K562 (cell line): ENCODE measurements around the gene MALSU1. TPM values are rescaled to one million over a fixed set of nuclear protein-coding genes. Genes with fewer than 3 reads are reported as not detected.

Source experiments
- C11orf30 ChIP-seq: fragments of 450-650 bp; IDR thresholded peaks from 2 replicates; pipeline ENCODE4 v1.6.1; 2016; ENCODE audit warnings: low read depth, mild to moderate bottlenecking
- CCAR2 ChIP-seq: fragments of 200-400 bp; formaldehyde crosslinking; IDR thresholded peaks from 2 replicates; pipeline ENCODE4 v1.6.1; 2017; ENCODE audit warnings: mild to moderate bottlenecking, low read depth, low read length
- HIVEP1 ChIP-seq: fragments of 250-450 bp; sonication (Bioruptor Pico); IDR thresholded peaks from 2 replicates; pipeline ENCODE4 v1.4.0; 2020; ENCODE audit warnings: mild to moderate bottlenecking
- HNRNPUL1 ChIP-seq: fragments of 200-400 bp; formaldehyde crosslinking; IDR thresholded peaks from 2 replicates; pipeline ENCODE4 v1.6.1; 2017; ENCODE audit warnings: low read length
- NFE2L1 ChIP-seq: fragments of 450-650 bp; IDR thresholded peaks from 2 replicates; pipeline ENCODE4 v1.6.1; 2016; ENCODE audit warnings: missing genetic modification characterization, low read depth, mild to moderate bottlenecking, missing compliant biosample characterization, moderate library complexity, borderline replicate concordance
- NFIX ChIP-seq: fragments of 250-450 bp; sonication (Bioruptor Pico); IDR thresholded peaks from 2 replicates; pipeline ENCODE4 v1.4.0; 2020; ENCODE audit warnings: low read depth, mild to moderate bottlenecking, moderate library complexity
- RFX1 ChIP-seq: fragments of 450-650 bp; IDR thresholded peaks from 2 replicates; pipeline ENCODE4 v1.6.1; 2016; ENCODE audit warnings: mild to moderate bottlenecking, moderate library complexity
- RNF2 ChIP-seq: sonication (generic); IDR thresholded peaks from 2 replicates; pipeline ENCODE4 v1.6.1; 2016
- SMAD1 ChIP-seq: fragments of 150-350 bp; IDR thresholded peaks from 2 replicates; pipeline ENCODE4 v1.6.1; 2014; ENCODE audit warnings: low read length, low read depth; ENCODE audit not compliant: partially characterized antibody
- ZFP1 ChIP-seq: fragments of 450-650 bp; formaldehyde crosslinking; IDR thresholded peaks from 2 replicates; pipeline ENCODE4 v1.4.0; 2020; ENCODE audit warnings: mild to moderate bottlenecking, mixed read lengths
- polyA plus RNA-seq, 8 experiments: library from polyadenylated mRNA; depleted of rRNA in 4 of 8; stranded (reverse) in 5 of 8; unstranded in 3 of 8; fragments of >200 nt; fragmentation: Nextera tagmentation in 2 of 8; fragmentation: Illumina TruSeq in 1 of 8; extraction: Ambion mirVana in 2 of 8; extraction: Trizol in 1 of 8; gene quantifications; 2 replicates each; pipeline versions ENCODE4 v1.2.1 to v1.2.3, GENCODE V29; 2011 to 2014; ENCODE audit warnings: inconsistent platforms in 1 of 8, missing spikeins in 1 of 8
- total RNA-seq, 7 experiments: library from RNA; depleted of rRNA in 6 of 7; stranded (reverse); fragments of >200 nt in 6 of 7; fragmentation: Illumina TruSeq in 2 of 7; extraction: Trizol in 2 of 7; gene quantifications; 2 replicates each; pipeline versions ENCODE4 v1.2.1 to v1.2.3, GENCODE V29; 2011 to 2021; ENCODE audit warnings: low replicate concordance in 1 of 7
- TF ChIP-seq, protein P1 (sequence below), 2 experiments: fragments of 450-650 bp; IDR thresholded peaks; 2 replicates each; pipeline ENCODE4 v1.6.1; 2016; ENCODE audit warnings: mild to moderate bottlenecking in 2 of 2, borderline replicate concordance in 1 of 2, low read depth in 1 of 2, moderate library complexity in 1 of 2
- TF ChIP-seq, protein P2 (sequence below): fragments of 250-450 bp; sonication (Bioruptor Pico); IDR thresholded peaks from 2 replicates; pipeline ENCODE4 v1.5.0; 2021; ENCODE audit warnings: mild to moderate bottlenecking, borderline replicate concordance
- TF ChIP-seq, protein P3 (sequence below): fragments of 250-450 bp; sonication (Bioruptor Pico); IDR thresholded peaks from 2 replicates; pipeline ENCODE4 v1.8.0; 2022; ENCODE audit warnings: inconsistent platforms, mild to moderate bottlenecking, moderate library complexity, borderline replicate concordance
- TF ChIP-seq, protein P4 (sequence below): fragments of 450-650 bp; IDR thresholded peaks from 2 replicates; pipeline ENCODE4 v1.6.1; 2017; ENCODE audit warnings: antibody characterized with exemption

Gene MALSU1
- total and polyA plus RNA-seq, 9 of the 15 experiments (the other 6 are each of a cell fraction or from before 2014, with no cell fraction given) = 12.3 to 308 (median 81.2) TPM

DNA sequence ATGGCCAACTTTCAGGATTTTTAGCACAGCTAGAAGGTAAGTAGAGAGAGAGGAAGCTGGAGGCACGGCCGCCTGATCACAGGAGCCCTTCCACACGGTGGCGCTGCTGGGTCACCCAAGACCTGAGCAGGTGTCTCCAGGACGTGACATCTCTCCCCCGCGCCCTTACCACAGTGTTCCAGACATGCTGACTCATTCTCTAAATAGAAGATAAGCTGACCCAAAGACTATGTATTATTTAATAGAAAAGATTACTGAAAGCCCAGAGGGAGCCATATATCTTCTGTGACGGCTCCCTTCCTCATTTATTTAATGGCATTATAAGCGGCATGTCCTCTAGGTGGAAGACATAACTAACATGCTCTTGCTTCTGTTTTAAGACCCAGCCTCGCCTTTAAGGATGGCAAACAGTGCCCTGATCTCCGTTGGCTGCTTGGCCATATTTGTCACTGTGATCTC is 26.0 kb upstream of the MALSU1 start (continued):
- TF ChIP-seq HNRNPUL1 (no peak), HIVEP1 (CRISPR knock-in tag) (no peak), NFIX (CRISPR knock-in tag) (no peak), RFX1 (no peak), ZFP1 (CRISPR knock-in tag) (no peak), RNF2 (peak; percentile 46; the same call in 1 of the 2 replicates), SMAD1 (peak; percentile 45), CCAR2 (no peak), C11orf30 (peak; percentile 96), NFE2L1 (peak; percentile 86)
- TF ChIP-seq, protein P1, sequence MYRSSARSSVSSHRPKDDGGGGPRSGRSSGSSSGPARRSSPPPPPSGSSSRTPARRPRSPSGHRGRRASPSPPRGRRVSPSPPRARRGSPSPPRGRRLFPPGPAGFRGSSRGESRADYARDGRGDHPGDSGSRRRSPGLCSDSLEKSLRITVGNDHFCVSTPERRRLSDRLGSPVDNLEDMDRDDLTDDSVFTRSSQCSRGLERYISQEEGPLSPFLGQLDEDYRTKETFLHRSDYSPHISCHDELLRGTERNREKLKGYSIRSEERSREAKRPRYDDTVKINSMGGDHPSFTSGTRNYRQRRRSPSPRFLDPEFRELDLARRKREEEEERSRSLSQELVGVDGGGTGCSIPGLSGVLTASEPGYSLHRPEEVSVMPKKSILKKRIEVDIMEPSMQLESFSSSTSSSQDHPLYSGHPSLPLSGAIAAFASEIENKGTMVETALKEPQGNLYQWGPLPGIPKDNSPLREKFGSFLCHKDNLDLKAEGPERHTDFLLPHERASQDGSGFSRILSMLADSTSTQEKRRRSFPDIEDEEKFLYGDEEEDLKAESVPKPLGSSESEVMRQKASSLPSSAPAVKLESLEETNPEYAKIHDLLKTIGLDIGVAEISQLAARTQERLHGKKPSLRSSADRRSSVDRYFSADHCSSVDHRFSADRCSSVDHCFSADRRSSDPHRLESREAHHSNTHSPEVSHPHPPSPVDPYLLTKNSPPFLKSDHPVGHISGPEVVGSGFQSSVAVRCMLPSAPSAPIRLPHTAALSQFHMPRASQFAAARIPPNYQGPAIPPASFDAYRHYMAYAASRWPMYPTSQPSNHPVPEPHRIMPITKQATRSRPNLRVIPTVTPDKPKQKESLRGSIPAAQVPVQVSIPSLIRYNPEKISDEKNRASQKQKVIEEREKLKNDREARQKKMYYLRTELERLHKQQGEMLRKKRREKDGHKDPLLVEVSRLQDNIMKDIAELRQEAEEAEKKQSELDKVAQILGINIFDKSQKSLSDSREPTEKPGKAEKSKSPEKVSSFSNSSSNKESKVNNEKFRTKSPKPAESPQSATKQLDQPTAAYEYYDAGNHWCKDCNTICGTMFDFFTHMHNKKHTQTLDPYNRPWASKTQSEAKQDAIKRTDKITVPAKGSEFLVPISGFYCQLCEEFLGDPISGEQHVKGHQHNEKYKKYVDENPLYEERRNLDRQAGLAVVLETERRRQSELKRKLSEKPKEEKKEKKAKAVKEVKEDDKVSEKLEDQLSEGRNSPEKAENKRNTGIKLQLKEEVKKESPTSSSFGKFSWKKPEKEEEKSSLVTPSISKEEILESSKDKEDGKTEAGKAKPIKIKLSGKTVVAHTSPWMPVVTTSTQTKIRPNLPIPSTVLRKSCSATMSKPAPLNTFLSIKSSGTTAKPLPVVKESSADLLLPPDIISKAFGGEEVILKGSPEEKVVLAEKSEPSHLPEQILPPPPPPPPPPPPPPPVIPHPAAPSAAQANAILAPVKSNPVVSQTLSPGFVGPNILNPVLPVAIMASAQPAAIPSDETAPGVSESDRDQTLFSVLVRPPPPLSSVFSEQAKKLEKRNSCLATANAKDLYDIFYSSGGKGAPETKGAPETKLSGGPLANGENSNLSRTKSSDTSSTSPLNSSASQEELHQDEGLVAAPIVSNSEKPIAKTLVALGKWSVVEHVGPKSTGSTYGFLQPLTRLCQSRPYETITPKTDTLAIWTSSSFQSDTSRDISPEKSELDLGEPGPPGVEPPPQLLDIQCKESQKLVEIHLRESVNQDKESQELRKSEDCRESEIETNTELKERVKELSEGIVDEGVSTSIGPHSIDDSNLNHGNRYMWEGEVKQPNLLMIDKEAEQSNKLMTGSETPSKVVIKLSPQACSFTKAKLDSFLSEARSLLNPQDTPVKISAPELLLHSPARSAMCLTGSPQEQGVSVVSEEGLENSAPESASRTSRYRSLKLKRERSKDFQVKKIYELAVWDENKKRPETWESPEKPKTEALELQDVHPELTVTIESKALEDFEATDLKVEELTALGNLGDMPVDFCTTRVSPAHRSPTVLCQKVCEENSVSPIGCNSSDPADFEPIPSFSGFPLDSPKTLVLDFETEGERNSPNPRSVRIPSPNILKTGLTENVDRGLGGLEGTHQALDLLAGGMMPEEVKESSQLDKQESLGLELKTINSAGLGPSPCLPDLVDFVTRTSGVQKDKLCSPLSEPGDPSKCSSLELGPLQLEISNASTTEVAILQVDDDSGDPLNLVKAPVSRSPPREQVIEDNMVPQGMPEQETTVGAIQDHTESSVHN (IDR thresholded peaks at IDR 0.05; ENCODE audit: borderline replicate concordance in 1 of 2, low read depth in 1 of 2) = peak in 1 of 2 experiments; percentile 64; a peak in 2 of 4 replicates
- TF ChIP-seq, protein P2, sequence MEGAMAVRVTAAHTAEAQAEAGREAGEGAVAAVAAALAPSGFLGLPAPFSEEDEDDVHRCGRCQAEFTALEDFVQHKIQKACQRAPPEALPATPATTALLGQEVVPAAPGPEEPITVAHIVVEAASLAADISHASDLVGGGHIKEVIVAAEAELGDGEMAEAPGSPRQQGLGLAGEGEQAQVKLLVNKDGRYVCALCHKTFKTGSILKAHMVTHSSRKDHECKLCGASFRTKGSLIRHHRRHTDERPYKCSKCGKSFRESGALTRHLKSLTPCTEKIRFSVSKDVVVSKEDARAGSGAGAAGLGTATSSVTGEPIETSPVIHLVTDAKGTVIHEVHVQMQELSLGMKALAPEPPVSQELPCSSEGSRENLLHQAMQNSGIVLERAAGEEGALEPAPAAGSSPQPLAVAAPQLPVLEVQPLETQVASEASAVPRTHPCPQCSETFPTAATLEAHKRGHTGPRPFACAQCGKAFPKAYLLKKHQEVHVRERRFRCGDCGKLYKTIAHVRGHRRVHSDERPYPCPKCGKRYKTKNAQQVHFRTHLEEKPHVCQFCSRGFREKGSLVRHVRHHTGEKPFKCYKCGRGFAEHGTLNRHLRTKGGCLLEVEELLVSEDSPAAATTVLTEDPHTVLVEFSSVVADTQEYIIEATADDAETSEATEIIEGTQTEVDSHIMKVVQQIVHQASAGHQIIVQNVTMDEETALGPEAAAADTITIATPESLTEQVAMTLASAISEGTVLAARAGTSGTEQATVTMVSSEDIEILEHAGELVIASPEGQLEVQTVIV (CRISPR knock-in tag) = no peak
- TF ChIP-seq, protein P3, sequence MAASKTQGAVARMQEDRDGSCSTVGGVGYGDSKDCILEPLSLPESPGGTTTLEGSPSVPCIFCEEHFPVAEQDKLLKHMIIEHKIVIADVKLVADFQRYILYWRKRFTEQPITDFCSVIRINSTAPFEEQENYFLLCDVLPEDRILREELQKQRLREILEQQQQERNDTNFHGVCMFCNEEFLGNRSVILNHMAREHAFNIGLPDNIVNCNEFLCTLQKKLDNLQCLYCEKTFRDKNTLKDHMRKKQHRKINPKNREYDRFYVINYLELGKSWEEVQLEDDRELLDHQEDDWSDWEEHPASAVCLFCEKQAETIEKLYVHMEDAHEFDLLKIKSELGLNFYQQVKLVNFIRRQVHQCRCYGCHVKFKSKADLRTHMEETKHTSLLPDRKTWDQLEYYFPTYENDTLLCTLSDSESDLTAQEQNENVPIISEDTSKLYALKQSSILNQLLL = no peak
- TF ChIP-seq, protein P4, sequence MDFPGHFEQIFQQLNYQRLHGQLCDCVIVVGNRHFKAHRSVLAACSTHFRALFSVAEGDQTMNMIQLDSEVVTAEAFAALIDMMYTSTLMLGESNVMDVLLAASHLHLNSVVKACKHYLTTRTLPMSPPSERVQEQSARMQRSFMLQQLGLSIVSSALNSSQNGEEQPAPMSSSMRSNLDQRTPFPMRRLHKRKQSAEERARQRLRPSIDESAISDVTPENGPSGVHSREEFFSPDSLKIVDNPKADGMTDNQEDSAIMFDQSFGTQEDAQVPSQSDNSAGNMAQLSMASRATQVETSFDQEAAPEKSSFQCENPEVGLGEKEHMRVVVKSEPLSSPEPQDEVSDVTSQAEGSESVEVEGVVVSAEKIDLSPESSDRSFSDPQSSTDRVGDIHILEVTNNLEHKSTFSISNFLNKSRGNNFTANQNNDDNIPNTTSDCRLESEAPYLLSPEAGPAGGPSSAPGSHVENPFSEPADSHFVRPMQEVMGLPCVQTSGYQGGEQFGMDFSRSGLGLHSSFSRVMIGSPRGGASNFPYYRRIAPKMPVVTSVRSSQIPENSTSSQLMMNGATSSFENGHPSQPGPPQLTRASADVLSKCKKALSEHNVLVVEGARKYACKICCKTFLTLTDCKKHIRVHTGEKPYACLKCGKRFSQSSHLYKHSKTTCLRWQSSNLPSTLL = no peak
